ENCODE measurements around the gene SEC14L3.

GRCh38 chr22:30444632-30445437 is 27.0 kb downstream of the SEC14L3 start:
- TF ChIP-seq CTCF (IDR thresholded peaks at IDR 0.05), result peak; percentile 48 to 88 (median 69)
- no peak for TF ChIP-seq POLR2A (IDR thresholded peaks at IDR 0.05)
